NOMO-1 (cell line): ENCODE measurements around the gene ZNF660.
"Not testable (repeated sequence)": the region's sequence is repeated elsewhere in the genome, so short reads cannot be mapped to it uniquely, and the experiment has no call there.

ENCODE experiments used
- DNase-seq, 2 experiments: peaks; one replicate each; lab custom pipeline; 2025; ENCODE audit not compliant: unreplicated experiment in 2 of 2; lab: John Stamatoyannopoulos, UW

The ZNF660 gene

DNA sequence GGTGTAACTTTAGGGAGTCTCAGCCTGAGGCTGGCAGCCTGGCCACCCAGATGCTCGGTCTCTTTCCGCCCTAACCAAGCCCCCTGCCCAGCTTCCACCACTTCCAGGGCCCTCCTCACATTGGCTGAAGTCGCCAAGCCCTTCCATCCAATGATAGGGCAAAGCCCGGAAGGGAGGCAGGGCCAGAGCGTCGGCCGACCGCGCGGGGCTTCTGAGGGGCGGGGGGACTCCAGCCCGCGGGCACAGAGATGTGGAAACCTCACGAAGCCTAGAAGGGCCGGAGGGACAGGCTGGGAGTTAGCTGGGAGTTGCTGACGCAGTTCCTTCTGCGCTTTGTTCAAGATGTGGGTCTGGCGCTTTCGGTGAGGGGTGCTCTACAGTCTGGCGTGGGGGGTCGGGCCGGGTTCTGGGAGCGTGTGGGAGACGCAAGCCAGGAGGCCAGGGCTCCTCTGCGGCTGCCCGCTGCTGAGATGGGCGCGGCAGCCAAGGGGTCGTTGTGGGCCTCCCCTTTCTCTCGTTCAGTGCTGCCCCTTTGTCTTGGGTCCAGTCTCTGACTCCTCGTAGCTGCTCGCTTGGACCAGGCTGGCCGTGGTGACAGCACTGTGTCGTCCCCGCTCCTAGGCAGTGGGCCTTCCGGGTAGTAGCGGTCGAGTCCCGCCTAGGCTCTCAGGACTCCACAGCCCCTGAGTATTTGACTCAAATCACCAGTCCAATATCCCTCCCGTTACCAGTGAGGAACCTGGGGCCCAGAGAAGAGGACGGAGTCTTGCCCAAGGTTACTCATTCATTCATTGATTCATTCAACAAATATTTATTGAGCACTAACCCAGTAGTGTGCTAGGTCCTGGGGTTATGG lies at the start of gene ZNF660:
Gene ZNF660 (plus strand): TSS at position 319 of the 856 bp plus-strand sequence. CDS start 9,230 bp downstream, outside the sequence.
- peak; percentile 14 to 26 for DNase-seq

DNA sequence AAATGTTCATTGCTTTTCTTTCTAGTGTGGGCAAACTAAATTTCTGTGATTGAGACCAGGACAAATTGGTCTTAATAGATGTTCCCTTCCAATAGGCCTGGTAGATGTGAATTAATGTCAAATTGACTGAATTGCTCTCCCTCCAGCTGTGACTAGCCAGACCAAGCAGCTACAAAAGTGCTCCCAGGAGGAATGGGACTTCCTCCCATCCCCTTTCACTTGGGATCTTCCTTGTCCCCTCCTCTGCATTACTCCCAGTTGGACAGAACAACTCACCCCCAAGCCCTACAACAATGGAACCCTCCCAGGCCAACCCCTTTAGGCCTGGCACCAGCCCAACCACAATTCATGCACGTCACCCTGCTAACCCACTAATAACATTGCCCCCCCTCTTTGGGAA lies 49.4 kb upstream of the ZNF660 start:
- DNase-seq = no peak

DNA sequence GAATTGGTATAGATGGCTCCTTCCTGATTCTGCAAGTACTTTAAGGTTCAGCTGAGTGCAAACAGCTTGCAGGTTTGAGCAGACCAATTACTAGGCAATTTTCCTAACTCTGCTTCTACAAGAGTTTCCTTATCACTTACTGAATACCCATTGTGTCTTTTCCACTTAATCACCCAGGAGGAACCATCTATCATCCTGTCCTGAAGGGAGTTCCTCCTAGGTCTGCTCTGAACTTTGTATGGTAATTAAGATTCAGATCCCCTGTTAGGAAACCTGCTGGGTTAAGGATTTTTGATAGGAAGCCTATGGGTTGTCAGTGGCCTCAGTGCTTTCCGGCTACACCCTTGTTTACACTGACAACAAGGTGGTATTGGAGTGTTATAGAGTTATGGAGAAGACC lies 40.0 kb upstream of the ZNF660 start:
- DNase-seq = not testable (repeated sequence)

- peak; percentile 16 to 18 for DNase-seq
Observed at GRCh38 chr3:44554626-44555592, 29.9 kb upstream of the ZNF660 start, which contains the start of gene ZKSCAN7. ZKSCAN7 (plus strand) TSS chr3:44555193; CDS start chr3:44557048, 1,855 bp downstream.

GRCh38 chr3:44555723-44556122 lies 29.0 kb upstream of the ZNF660 start:
- no peak for DNase-seq

DNA sequence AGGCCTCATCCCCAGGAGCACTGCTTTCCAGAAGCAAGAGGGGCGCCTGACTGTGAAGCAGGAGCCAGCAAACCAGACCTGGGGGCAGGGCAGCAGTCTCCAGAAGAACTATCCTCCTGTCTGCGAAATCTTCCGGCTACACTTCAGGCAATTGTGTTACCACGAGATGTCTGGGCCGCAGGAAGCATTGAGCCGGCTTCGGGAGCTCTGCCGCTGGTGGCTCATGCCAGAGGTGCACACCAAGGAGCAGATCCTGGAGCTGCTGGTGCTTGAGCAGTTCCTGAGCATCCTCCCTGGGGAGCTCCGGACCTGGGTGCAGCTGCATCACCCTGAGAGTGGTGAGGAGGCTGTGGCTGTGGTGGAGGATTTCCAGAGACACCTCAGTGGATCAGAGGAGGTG lies 27.7 kb upstream of the ZNF660 start:
- no peak for DNase-seq

GRCh38 chr3:44561076-44561475 lies 23.7 kb upstream of the ZNF660 start:
- DNase-seq = no peak

DNA sequence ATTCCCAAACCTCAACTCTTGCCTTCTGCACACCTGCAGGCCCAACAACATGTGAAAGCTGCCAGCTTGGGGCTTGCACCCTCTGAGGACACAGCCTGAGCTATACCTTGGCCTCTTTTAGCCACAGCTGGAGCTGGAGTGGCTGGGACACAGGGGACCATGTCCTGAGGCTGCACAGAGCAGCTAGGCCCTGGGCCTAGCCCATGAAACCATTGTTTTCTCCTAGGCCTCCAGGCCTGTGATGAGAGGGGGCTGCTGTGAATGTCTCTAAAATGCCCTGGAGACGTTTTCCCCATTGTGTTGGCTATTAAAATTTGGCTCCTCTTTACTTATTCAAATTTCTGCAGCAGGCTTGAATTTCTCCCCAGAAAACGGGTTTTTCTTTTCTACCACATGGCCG lies 22.6 kb upstream of the ZNF660 start:
- DNase-seq = no peak

DNA sequence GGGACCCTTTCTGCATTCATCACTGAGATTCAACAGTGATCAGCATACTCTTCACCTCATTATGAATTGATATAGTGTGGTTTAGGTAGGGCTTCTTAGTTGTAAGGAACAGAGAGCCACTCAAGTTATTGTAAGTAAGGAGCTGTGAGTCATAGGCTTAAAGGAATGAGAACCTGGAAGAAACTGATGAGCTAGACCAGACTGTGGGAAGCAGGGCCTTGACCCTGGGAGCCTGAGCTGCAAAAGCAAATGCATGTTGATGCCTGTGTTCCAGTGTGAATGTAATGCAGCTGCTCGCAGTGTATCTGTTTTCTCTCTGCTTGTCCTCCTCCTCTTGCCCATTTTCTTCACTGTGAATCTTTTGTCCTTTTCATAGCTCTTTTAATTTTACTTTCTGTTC lies 16.2 kb upstream of the ZNF660 start:
- no peak for DNase-seq

DNA sequence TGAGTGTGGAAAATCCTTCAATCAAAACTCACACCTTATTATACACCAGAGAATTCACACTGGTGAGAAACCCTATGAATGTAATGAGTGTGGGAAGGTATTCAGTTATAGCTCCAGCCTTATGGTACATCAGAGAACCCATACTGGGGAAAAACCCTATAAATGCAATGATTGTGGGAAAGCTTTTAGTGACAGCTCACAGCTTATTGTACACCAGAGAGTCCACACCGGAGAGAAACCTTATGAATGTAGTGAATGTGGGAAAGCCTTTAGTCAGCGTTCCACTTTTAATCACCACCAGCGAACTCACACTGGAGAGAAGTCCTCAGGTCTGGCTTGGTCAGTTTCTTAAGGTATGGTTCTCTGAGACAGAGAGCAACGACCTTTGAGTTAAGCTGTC lies 13.7 kb upstream of the ZNF660 start:
- DNase-seq = no peak

- DNase-seq = no peak
Observed at GRCh38 chr3:44576613-44577012, 8.2 kb upstream of the ZNF660 start.

GRCh38 chr3:44577354-44577952 lies 7.3 kb upstream of the ZNF660 start:
- not testable (repeated sequence) for DNase-seq

DNA sequence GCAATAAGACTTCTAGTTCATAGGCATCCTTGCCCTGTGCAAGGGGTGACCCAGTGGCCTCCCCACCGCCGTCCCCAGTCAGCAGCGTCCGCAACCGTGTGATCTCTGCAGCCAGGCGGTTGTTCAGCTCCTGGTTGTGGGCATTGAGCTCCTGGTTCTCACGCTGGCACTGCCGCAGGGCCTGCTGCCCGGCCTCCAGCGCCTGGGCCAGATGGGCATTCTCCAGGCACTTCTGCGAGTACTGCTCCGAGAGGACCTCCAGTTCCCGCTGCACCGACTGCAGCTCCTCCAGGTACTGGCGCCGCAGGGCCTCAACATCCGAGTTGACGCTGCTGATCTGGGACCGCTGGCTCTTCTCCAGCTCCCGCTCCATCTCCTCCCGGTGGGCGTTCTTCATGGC lies 6.4 kb upstream of the ZNF660 start:
- DNase-seq = not testable (repeated sequence)

DNA sequence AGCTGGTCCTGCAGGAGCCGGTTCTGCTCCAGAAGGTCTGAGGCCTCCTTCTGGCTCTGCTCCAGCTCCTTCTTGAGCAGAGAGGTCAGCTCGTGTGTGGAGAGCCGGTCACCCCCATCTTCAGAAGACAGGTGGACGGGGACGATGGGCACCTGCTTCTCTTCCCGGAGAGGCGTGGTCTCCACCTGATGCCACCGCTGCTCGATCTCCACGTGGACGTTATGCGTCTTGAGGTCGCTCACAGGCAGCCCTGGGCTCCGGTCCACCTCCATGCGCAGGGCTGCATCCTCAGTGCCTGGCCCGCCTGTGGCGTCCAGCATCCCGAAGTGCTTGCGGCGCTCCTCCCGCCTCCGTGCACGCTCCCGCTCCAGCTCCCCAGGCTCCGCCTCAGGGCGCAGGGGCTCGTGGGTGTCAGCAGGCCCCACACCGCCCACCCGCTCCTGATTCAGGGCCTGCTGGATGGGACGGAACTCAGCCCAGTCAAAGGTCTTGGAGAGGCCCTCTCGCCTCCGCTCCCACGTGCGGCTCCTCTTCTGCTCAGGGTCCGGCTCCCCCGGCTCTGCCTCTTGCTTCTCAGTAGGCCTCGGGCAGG lies 5.7 kb upstream of the ZNF660 start:
- not testable (repeated sequence) for DNase-seq

DNA sequence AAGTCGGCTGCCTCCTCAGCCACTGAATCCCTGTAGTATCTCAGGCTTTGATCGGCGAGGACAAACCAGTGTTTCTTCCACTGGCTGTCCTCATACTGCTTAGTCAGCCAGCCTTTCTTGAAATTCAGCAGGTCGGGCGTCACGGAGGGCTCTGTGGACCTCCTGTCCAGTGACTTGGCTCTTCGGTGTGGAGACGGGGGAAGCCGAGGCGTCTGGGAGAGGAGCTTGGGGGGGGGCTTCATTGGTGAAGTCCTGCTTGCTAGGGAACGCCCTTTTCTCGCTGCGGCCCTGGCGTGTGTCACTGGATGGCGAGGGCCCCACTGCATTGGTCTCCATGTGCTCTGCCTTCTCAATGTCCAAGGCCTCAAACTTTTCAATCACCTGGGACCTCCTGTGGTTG lies 5.0 kb upstream of the ZNF660 start:
- DNase-seq = not testable (repeated sequence)

DNA sequence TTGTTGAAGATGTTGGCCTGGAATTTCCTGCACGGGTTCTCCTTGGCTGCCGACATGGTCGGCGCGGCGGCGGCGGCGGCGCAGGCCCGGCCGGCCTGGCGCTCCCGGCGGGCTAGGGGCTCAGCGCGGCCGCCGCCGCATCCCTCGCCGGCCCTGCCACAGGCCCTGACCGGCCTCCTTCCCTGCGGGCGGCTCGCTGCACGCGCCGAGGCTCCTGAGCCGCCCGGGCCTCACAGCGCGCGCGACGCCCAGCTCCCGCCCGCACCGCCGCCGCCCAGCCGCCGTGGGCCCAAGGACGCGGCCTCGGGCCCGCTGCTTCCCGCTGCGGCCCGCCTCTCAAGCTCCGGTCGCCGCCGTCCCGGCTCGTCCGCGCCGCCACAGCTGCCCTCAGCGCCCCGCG lies 3.8 kb upstream of the ZNF660 start:
- not testable (repeated sequence) for DNase-seq

GRCh38 chr3:44596621-44597020 lies 11.9 kb downstream of the ZNF660 start:
- DNase-seq = no peak

DNA sequence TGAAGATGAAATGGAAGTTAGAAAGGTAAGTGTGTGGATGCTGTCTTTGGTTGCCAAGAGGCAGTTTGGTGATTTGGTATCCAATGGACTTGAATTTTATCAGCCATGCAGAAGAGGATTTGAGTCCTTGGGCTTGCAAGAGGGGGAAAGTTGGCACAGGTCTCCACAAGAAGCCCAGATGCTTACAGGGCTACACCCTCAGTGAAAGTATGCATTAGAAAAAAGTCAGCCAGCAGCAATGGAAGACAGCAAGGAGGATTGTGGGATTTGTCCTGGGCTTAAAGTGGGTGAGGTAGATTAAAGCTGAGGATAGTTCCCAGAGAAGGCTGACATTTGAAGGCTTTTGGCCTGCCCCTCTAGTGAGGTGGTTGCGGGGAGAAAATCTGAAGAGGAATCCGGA lies 17.0 kb downstream of the ZNF660 start:
- no peak for DNase-seq

DNA sequence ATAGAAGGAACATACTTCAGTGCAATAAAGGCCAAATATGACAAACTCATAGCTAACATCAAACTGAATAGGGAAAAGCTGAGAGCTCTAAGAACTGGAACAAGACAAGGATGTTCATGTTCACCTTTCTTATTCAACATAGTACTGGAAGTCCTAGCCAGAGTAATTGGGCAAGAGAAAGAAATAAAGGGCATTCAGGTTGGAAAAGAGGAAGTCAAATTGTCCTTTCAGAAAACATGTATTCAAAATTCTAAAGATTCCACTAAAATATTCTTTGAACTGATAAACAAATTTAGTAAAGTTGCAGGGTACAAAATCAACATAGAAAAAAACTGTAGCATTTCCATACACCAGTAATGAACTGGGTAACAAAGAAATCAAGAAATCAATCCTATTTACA lies 27.9 kb downstream of the ZNF660 start:
- DNase-seq = no peak

DNA sequence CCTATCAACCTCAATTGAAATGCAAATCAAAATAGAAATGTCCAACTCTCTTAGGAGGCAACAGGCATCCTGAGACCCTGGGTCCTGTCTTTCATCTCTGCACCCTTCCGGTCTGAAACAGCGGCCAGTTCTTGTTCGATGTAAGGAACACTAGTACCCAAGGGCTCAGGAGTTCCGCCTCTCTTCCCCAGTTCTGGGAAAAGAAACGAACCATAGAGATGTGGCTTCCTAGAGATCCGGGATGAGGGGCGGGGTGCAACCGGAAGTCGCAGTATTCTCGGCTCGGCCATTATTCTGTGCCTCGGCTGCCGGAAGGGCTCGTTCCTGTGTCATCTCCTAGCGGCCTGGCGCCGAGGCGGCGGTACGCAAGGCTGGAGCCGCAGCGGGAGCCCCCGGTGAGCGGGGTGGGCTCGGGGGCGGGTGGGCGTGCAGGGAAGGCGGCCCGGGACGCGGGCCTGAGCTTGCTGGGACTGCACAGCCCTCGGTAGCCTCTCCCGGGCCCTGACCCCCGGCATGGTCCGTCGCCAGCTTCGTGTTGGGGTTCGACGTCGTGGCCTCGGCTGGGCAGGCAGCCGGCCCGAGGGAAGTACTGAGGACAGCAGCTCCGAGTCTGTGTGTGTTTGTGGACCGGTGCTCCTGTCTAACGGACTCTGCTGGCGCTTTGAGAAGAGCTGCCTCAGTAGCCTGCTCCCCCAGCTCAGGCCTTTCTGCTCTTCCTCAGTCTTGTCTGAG lies 40.2 kb downstream of the ZNF660 start, which contains the start of gene ZNF197:
Gene ZNF197 (plus strand): TSS at position 288 of the 732 bp plus-strand sequence. CDS start 4,119 bp downstream, outside the sequence.
- DNase-seq = peak; percentile 52 to 65
